ENCODE data around the gene AJM1.
"Not testable (repeated sequence)": the region's sequence is repeated elsewhere in the genome, so short reads cannot be mapped to it uniquely, and the experiment has no call there.

The AJM1 gene

DNA sequence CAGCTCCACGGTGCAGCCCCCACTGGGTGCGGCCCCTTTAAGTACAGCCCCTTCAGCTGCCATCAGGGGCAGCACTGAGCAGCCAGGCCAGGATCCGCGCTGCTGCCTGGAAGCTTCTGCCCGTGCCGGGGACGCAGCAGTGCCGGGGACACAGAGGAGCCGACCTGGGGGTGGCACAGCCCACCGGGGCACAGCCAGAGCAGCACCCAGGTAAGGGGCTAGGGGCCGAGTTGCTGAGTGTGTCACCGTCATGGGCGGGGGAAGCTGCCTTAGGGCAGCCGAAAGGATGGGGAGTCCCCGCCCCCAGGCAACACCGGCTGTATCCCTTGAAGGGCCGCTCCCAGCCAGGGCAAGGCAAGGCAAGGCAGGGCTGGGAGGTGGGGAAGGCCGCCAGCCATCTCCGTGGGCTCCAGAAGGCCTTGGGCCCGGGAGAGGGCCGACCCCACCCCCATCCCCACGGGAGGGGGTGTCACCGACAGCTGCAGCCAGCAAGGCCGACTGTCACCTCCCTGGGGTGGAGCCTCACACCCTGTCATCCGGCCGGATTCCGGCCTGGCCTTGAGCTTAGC is at the start of gene AJM1:
TSS of gene AJM1 (plus strand) at position 99 of the 569 bp plus-strand sequence. CDS start 1,937 bp downstream, outside the sequence.
- DNase-seq, result peak; percentile 78

DNA sequence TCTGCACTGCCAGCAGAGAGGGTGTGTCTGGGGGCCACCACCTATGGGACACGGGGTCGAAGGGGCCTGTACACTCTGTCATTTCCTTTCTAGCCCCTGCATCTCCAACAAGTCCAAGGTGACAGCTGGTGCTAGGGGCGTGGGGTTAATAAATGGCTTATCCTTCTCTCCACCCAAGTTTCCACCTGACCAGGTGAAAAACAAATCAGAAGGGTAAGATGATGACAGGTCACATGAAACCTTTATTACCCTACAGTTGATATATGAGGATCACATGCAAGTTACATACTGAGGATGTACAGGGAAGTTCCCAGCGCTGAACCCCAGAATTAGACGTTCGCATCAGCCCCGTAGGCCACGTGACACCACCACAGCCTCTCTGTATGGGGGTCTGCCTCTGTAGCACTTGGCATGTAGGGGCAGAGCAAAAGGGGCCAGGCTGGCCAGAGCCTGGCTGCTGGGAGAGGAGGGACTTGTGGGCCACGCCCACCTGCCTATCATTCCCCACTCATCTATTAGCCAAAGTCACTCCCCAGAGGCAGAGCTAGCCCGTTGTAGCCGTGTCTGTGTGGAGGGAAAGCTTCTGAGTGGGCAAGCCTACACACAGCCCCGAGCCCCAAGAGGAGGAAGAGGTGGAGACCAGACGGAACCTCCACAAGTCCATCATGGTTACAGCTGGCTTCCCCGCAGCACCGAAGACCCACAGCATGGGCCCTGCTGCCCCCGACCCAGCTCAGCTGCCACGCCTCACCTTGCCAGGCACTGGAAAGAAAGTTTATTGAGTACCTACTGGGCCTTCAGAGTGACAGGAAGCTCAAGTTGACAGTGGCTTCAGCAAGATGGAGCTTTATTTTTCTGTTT is 49.0 kb upstream of the AJM1 start:
- no peak for DNase-seq

DNA sequence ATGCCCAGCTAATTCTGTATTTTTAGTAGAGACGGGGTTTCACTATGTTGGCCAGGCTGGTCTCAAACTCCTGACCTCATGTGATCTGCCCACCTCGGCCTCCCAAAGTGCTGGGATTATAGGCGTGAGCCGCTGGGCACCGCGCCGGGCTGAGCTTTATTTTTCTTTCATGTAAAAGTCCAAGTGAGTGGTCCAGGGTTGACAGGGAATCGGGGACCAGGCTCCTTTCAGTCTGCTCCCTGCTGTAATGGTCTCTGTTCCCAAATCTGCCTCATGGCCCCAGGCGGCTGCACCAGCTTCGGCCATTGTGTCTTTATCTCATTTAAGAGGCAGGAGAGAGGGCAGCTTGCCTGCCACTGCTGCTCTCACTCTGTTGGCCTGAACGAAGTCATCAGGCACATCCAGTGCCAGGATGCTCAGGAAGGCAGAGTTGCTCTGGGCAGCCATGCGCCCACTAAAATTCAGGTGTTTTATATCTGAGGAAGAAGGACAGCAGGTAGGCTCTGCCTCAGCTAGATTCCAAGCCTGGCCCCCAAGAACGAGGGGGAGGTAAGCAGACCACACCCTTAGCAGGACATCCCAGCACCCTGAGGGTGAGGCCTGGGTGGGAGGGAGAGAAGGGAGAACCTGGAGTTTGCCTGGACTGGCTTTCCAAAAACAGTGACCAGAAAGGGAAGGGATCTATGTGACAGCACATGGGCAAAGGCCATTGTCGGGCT is 47.8 kb upstream of the AJM1 start:
- DNase-seq, result no peak

DNA sequence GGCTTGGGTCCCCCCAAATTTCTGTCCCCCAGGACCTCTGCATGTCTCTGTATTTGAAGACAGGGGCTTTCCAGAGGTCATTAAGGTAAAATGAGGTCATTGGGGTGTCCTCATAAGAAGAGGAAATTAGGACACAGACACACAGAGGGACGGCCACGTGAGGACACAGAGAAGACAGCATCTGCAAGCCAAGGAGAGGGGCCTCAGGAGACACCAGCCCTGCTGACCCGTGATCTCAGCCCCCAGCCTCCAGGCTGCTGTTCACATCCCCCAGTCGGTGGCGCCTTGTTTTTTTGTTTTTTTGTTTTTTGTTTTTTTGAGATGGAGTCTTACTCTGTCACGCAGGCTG is 47.3 kb upstream of the AJM1 start:
- no peak for DNase-seq

DNA sequence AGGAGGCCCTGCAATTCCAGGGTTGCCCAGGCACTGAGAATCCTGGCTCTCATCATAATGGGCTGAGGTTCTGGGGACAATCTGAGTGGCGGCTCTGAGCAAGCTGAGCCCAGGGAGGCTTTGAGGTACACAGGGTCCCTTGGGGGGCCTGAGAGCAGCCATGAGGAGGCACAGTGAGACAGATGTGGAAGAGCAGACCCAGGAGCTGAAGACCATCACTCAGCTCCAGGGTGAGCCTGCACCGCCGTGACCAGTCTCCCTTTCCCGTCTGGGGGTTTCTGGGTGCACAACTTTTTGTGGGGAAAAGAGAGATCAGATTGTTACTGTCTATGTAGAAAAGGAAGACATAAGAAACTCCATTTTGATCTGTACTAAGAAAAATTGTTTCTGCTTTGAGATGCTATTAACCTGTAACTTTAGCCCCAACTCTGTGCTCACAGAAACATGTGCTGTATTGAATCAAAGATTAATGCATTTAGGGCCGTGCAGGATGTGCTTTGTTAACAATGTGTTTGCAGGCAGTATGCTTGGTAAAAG is 46.0 kb upstream of the AJM1 start, which contains the start of gene CCDC183:
TSS of gene CCDC183 (plus strand) at position 101 of the 537 bp plus-strand sequence. CDS start at position 161, 60 bp downstream.
- DNase-seq, result no peak

DNA sequence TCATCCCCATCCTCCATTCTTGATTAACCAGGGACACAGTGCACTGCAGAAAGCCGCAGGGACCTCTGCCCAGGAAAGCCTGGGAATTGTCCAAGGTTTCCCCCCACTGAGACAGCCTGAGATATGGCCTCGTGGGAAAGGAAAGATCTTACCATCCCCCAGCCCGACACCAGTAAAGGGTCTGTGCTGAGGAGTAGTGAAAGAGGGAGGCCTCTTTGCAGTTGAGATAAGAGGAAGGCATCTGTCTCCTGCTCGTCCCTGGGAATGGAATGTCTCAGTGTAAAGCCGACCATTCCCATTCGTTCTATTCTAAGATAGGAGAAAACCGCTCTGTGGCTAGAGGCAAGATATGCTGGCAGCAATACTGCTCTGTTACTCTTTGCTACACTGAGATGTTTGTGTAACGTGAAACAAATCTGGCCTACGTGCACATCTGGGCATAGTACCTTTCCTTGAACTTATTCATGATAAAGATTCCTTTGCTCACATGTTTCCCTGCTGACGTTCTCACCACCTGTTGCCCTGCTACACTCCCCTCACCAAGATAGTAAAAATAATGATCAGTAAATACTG is 45.4 kb upstream of the AJM1 start:
- not testable (repeated sequence) for DNase-seq

DNA sequence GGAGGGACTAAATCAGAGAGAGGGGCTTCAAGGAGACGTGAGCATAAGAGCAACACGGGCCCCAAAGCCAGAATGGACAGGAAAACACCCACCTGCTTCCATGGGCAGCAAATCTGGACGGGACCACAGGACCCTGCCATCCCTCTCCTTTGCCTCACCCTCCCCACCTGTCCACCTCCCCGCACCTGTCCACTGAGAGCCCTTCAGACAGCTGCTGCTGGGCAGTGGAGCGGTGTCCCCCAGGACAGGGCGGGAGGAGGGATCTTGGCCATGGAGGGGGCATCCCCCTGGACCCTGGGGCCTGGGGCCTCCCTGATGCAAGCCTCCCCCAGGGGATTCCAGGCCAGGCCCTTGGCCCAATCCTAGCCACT is 43.6 kb upstream of the AJM1 start:
- no peak for DNase-seq

DNA sequence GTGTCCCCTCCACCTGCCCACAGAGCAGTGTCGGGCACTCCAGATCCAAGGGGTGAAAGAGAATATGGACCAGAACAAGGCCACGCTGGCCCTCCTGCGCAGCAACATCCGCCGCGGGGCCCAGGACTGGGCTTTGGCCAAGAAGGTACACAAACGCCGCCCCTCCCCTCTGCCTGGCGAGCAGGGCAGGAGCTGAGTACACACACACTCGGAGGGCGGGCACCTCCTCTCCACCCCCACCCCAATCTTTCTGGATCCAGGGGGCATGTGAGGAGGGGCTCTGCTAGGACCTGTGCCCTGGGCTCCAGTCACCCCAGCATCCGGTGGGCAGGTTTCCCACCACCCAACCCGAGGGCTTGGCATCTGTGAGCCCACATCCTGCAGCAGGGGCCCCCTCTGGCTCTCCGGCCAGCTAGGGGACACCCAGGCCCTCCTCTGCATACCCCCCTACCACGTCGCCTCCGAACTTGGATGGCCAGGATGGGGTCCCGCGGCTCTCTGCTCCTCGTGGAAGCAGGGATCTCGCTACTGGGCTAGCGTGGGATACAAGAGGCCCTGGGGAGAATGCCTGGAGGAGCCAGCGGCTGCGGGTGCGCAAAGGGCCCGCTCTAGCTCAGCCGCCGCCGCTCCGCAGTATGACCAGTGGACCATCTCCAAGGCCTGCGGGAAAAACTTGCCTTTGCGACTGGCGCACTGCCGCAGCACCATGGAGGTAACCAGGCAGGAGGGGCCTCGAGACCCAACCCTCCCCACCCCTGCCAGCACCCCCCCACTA is 43.0 kb upstream of the AJM1 start:
- DNase-seq, result no peak

DNA sequence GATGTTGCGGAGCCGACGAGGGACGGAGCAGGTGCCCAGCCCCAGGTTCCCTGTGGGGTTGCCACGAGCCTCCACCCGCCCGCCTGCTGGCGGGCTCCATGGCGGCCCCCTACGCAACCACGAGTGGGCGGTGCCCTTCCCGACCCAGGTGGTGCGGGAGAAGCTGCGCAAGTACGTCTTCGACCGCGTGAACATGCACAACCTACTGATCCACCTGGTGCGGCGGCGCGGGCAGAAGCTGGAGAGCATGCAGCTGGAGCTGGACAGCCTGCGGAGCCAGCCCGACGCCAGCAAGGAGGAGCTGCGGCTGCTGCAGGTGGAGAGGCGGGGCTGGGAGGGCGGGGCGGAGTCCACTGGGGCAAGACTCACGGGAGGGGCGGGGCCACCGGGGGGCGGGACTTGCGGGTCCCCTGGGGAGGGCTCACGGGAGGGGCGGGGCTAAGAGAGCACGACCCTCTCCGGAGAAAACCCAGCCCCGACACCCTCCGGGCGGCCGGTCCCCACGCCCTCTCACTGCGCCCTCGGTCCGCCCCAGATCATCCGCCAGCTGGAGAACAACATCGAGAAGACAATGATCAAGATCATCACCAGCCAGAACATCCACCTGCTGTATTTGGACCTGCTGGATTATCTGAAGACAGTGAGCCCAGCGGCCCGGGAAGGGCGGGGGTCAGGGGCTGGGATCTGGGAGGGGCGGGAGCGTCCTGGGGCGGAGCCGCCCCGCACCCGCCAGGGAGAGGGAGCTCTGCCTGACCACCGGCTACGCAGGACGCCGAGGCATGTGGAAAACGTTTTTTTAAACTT is 42.2 kb upstream of the AJM1 start:
- peak; percentile 72 for DNase-seq

DNA sequence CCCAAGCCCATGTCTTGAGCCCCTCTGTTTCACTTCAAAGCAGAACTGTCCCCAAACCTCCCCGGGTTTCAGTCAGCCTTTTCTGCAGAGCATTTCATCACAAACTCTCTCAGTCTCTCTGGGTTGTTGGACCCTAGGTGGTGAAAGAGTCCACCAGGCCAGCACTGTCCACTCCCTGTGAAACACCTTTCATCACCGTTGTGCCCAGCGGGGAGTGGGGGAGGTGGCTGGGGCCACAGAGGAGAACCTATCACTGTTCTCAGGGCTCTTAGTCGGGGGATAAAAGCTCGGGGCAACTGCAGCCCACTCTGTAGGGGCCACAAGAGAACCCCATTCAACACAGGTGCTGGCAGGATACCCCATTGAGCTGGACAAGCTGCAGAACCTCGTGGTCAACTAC is 40.0 kb upstream of the AJM1 start:
- DNase-seq, result no peak

DNA sequence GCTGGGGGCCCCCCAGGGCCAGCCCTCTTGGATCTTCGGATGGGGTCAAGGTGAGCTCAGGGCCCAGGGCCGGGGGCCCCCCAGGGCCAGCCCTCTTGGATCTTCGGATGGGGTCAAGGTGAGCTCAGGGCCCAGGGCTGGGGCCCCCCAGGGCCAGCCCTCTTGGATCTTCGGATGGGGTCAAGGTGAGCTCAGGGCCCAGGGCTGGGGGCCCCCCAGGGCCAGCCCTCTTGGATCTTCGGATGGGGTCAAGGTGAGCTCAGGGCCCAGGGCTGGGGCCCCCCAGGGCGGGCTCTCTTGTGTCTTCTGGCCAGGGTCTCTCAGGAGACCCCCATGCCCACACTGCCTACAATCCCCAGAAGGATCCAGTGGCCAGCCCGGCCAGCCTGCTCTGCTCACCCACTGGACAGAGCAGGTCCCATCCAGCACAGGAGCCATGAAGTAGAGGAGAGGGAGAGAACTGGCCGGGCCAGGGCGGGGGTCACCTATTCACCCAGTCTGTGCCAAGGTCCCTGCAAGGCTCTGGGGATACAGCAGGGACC is 39.2 kb upstream of the AJM1 start:
- not testable (repeated sequence) for DNase-seq

DNA sequence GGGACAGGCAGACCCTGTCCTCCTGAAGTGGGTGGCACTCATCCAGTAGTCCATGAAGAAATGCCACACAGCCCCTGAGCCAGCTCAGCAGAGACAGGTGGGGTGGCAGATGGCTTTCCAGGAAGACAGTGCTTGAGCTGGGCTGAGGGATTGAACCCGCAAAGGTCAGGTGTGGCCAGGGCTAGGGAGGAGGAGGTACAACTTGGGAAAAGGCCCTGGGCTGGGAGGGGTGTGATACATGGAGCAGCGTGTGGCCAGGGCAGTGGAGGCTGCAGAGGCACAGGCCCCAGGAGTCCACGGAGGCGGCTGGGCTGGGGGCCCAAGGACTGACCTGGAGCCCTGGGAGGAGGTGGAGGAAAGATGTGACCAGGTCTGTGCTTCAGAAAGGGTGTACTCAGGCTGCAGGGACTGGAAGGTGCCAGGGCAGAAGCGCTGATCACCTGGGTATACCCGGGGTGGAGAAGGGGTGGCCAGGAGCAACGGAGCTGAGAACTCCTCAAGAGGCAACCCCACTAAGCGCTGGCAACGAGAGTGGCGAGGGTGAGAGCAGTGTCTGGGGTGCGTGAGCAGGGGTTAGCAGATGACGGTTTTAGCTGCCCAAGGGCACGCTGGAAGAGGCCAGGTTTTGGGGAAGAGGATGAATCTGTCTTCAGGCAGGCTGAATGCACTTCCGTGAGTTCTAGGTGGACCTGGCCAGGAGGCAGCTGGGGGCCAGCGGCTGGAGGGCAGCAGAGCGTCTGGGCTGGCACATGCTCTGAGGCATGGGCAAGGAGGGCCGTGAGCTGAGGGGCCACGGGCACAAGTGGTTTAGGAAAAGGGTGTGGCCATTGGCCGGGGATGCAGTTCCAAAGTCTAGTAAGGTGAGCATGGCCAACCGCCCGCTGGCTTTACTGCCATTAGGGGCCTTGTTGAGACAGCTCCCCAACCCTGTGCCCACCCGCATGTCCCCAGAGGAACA is 38.4 kb upstream of the AJM1 start:
- DNase-seq, result no peak

DNA sequence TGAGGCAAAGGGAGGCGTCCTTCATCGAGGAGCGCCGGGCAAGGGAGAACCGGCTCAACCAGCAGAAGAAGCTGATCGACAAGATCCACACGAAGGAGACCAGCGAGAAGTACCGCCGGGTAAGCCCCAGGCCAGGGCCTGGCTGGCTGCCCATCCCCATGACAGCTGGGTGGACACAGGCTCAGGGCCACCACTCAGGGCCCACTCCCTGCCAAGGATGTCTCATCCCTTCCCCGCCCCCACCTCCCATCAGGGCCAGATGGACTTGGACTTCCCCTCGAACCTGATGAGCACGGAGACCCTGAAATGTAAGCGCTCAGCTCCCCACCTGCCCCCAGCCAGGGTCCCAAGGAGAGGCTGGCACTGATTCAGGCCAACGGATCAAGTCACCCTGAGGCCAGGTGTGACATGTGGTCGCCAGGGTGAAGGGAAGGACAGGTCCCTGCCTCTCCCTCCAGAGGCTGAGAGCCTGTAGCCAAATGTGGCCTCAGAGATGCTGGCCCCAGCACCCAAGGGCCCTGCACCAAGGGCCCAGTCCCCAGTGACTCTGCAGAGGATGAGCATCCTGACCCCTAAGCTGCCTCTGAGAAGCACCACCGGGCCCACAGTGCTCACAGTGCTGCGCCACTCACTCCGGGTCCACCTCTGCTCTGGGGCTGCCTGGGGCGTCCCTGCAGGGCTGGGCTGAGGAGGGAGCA is 37.6 kb upstream of the AJM1 start:
- no peak for DNase-seq

DNA sequence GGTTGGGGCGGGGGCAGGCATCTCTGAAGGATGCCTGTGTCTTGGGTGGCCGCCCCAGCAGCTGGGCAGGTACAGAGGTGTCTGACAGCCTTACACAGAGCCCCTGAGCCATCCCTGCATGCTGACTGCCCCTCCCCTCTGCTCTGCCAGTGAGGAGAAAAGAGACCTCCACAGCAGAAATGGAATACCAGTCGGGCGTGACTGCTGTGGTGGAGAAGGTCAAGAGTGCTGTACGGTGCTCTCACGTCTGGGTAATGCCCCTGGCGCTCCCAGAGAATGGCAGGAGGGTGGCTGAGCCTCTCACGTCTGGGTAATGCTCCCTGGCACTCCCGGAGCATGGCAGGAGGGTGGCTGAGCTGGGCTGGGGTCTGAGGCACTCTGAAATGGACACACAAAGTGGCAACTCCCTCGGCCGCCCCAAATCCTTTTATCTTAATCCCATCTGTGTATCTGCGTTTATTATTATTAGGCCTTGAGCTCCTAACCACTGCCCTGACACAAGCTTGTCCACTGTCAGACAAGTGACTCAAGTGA is 37.0 kb upstream of the AJM1 start:
- no peak for DNase-seq

DNA sequence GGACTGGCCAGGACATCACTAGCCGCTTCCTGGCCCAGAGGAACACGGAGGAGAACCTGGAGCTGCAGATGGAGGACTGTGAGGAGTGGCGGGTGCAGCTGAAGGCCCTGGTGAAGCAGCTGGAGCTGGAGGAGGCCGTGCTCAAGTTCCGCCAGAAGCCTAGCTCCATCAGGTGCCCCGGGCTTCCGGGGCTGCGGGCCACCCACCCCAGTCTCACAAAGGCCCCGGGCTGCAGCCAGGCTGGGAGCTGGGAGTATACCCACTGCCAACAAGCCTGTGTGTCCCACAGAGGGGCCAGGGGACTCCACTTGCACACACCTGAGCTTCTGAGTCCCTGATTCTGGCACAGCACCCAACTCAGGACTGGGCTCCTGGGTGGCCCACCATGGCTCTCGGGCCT is 36.2 kb upstream of the AJM1 start:
- no peak for DNase-seq

DNA sequence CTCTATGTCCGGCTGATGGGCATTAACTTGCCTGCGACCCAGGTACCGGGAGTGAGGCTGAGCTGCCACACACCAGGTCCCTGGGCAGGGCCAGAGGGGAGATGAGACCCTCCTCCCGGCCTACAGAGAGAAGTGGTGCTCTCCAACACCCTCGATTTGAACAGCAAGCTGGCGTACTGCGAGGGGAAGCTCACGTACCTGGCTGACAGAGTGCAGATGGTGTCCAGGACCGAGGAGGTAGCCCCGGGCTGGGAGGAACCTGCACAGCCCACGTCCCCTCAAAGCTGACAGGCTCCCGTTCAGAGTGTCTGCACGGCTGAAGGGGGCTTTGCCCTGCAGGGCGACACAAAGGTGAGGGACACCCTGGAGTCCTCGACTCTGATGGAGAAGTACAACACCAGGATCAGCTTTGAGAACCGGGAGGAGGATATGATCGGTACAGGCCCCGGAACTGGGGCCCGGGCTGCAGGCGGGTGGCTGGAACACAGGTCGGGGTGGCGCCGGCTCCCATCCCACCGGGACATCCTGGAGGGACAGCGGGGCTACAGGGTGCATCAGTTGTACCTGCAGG is 35.6 kb upstream of the AJM1 start:
- no peak for DNase-seq

DNA sequence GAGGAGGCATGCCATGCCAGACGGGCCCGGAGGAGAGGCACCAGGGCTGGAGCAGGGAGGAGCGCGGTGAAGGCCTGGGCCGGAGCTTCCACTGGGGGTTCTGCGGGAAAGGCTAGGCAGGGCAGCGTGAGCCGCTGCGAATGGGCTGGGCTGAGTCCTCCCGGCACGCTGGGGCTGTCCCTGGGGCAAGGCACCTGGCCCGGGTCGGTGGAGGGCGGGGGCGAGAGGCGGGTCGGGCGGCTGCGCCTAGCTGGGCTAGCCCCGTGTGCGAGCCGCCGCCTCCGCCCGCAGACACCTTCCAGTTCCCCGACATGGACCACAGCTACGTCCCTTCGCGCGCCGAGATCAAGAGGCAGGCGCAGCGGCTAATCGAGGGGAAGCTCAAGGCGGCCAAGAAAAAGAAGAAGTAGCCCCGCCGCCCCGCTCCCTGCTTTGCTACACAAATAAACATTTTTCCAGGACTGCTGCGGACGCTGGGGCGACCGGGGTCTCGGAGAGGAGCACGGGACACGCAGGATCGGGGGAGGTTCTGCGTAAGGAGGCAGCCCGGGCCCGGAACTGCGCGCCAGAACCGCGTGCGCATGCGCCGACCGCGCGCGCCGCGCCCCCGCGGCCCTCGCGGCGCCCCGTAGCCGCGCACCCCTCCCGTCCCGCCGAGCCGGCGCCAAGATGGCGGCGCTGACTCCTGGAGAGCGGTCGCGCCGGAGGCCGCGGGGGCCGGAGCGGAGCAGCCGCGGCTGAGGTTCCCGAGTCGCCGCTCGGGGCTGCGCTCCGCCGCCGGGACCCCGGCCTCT is 34.8 kb upstream of the AJM1 start, which contains the start of gene RABL6:
TSS of gene RABL6 (plus strand) at position 668 of the 794 bp plus-strand sequence. CDS start 249 bp downstream, outside the sequence.
- peak; percentile 87 for DNase-seq
